HCT116 (cell line): ENCODE data around the gene PLCB1.

Experiments
- CEBPB ChIP-seq: IDR thresholded peaks from 2 replicates; pipeline ENCODE4 v1.6.1; 2012; ENCODE audit warnings: low read depth
- CTCF ChIP-seq, 3 experiments: fragments of 200-600 bp in 1 of 3; sonication (generic) in 1 of 3; IDR thresholded peaks in 2 of 3; conservative IDR thresholded peaks in 1 of 3; 2 replicates each; pipeline ENCODE4 v1.5.1; 2012 to 2017; ENCODE audit warnings: low read depth in 2 of 3, low read length in 2 of 3, antibody characterized with exemption in 1 of 3, borderline replicate concordance in 1 of 3, control low read depth in 1 of 3, mild to moderate bottlenecking in 1 of 3, mixed read lengths in 1 of 3, mixed run types in 1 of 3, moderate library complexity in 1 of 3; ENCODE audit not compliant: insufficient read depth in 1 of 3
- EZH2 ChIP-seq: fragments of 200-600 bp; sonication (generic); IDR thresholded peaks from 2 replicates; pipeline ENCODE4 v1.6.1; 2017; ENCODE audit warnings: antibody characterized with exemption, mixed run types
- EZH2phosphoT487 ChIP-seq: fragments of 200-600 bp; IDR thresholded peaks from 2 replicates; pipeline ENCODE4 v1.6.1; 2018; ENCODE audit warnings: antibody characterized with exemption, borderline replicate concordance
- MAX ChIP-seq: IDR thresholded peaks from 2 replicates; pipeline ENCODE4 v1.6.1; 2012
- POLR2A ChIP-seq: IDR thresholded peaks from 2 replicates; pipeline ENCODE4 v1.7.0; 2011; ENCODE audit warnings: borderline replicate concordance; ENCODE audit not compliant: insufficient read depth, insufficient read length; ENCODE audit errors: extremely low read depth
- POLR2AphosphoS5 ChIP-seq: IDR thresholded peaks from 2 replicates; pipeline ENCODE4 v1.6.1; 2011; ENCODE audit warnings: mild to moderate bottlenecking, low read depth, low read length, moderate library complexity
- RAD21 ChIP-seq: IDR thresholded peaks from 2 replicates; pipeline ENCODE4 v1.6.1; 2012; ENCODE audit warnings: low read depth, mild to moderate bottlenecking
- REST ChIP-seq: IDR thresholded peaks from 2 replicates; pipeline ENCODE4 v1.6.1; 2012; ENCODE audit warnings: low read depth
- YY1 ChIP-seq: IDR thresholded peaks from 2 replicates; pipeline ENCODE4 v1.6.1; 2011; ENCODE audit warnings: low read length, low read depth, moderate library complexity, mild to moderate bottlenecking; ENCODE audit not compliant: insufficient replicate concordance; ENCODE audit errors: extremely low read depth
- ZNF274 ChIP-seq: fragments of 200-500 bp; sonication (Bioruptor generic); IDR thresholded peaks from 2 replicates; pipeline ENCODE4 v1.6.1; 2014; ENCODE audit warnings: mild to moderate bottlenecking, low read depth, low read length, inconsistent platforms

GRCh38 chr20:8645326-8645725, 513.3 kb downstream of the PLCB1 start:
- TF ChIP-seq EZH2 (no peak), CTCF (IDR thresholded peaks at IDR 0.05 in 2 of 3, conservative IDR thresholded peaks at IDR 0.05 in 1 of 3; ENCODE audit: borderline replicate concordance in 1 of 3, insufficient read depth in 1 of 3, low read depth in 2 of 3, low read length in 2 of 3) (no peak), POLR2A (no peak), CEBPB (no peak), EZH2phosphoT487 (no peak), ZNF274 (no peak), MAX (no peak), YY1 (no peak), POLR2AphosphoS5 (no peak), REST (no peak), RAD21 (no peak)
